Hepatocyte (in vitro differentiated cells): ENCODE data around the gene NOSIP.

Experiments
- CTCF ChIP-seq: fragments of 200-600 bp; sonication (generic); IDR thresholded peaks from 2 replicates; pipeline ENCODE4 v1.5.1; 2016; ENCODE audit warnings: antibody characterized with exemption, mild to moderate bottlenecking; ENCODE audit not compliant: poor library complexity
- EZH2phosphoT487 ChIP-seq: fragments of 200-600 bp; sonication (generic); IDR thresholded peaks from one replicate; pipeline ENCODE4 v1.6.1; 2018; ENCODE audit warnings: antibody characterized with exemption, mild to moderate bottlenecking, low read depth, moderate library complexity; ENCODE audit not compliant: unreplicated experiment, severe bottlenecking

- TF ChIP-seq CTCF (no peak), EZH2phosphoT487 (no peak)
These were observed 49.6 kb downstream of the NOSIP start for GRCh38 chr19:49530708-49531107.
